DOHH2 (cell line): Measurements from ENCODE around the gene SLC11A1.

ENCODE experiments used
- EZH2phosphoT487 ChIP-seq: fragments of 200-600 bp; sonication (generic); IDR thresholded peaks from 2 replicates; pipeline ENCODE4 v1.6.1; 2017; ENCODE audit warnings: borderline replicate concordance, mild to moderate bottlenecking, antibody characterized with exemption, low read length, moderate library complexity, mixed read lengths
- TF ChIP-seq, protein P1 (sequence below): fragments of 200-600 bp; sonication (generic); IDR thresholded peaks from one replicate; pipeline ENCODE4 v1.5.1; 2014; ENCODE audit warnings: antibody characterized with exemption, mild to moderate bottlenecking, low read depth, low read length; ENCODE audit not compliant: poor library complexity, severe bottlenecking

GRCh38 chr2:218381916-218382366, at the start of gene SLC11A1:
- TF ChIP-seq, protein P1, sequence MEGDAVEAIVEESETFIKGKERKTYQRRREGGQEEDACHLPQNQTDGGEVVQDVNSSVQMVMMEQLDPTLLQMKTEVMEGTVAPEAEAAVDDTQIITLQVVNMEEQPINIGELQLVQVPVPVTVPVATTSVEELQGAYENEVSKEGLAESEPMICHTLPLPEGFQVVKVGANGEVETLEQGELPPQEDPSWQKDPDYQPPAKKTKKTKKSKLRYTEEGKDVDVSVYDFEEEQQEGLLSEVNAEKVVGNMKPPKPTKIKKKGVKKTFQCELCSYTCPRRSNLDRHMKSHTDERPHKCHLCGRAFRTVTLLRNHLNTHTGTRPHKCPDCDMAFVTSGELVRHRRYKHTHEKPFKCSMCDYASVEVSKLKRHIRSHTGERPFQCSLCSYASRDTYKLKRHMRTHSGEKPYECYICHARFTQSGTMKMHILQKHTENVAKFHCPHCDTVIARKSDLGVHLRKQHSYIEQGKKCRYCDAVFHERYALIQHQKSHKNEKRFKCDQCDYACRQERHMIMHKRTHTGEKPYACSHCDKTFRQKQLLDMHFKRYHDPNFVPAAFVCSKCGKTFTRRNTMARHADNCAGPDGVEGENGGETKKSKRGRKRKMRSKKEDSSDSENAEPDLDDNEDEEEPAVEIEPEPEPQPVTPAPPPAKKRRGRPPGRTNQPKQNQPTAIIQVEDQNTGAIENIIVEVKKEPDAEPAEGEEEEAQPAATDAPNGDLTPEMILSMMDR, result no peak
- TF ChIP-seq EZH2phosphoT487, result no peak
